HG02938 (cell line): ENCODE data around the gene FAM120A.

Experiments
- ATAC-seq: cut with Tn5 transposase; IDR thresholded peaks from one replicate; pipeline ENCODE4 v1.9.1; 2021; ENCODE audit warnings: mild to moderate bottlenecking, moderate library complexity; ENCODE audit not compliant: unreplicated experiment

Gene FAM120A

GRCh38 chr9:93612052-93612795 lies 160.7 kb downstream of the FAM120A start:
- no peak for ATAC-seq

GRCh38 chr9:93612796-93613154 lies 161.3 kb downstream of the FAM120A start:
- ATAC-seq, result no peak

- ATAC-seq, result no peak
These were observed 161.7 kb downstream of the FAM120A start for GRCh38 chr9:93613174-93613573.

- ATAC-seq, result no peak
These were observed 162.3 kb downstream of the FAM120A start for GRCh38 chr9:93613791-93614190.

- ATAC-seq, result no peak
These were observed 163.5 kb downstream of the FAM120A start for GRCh38 chr9:93614830-93615468.
